GM18909 (cell line): Measurements from ENCODE around the gene IGFL1.
"Not testable (repeated sequence)": the region's sequence is repeated elsewhere in the genome, so short reads cannot be mapped to it uniquely, and the experiment has no call there.

ENCODE experiments used
- ATAC-seq: cut with Tn5 transposase; IDR thresholded peaks from one replicate; pipeline ENCODE4 v1.9.1; 2021; ENCODE audit warnings: mild to moderate bottlenecking; ENCODE audit not compliant: unreplicated experiment, poor library complexity

Gene IGFL1

GRCh38 chr19:46262684-46263296 lies 33.2 kb downstream of the IGFL1 start:
- ATAC-seq, result peak; percentile 61

- not testable (repeated sequence) for ATAC-seq
Observed at GRCh38 chr19:46264801-46265200, 35.3 kb downstream of the IGFL1 start.

GRCh38 chr19:46265217-46265828 lies 35.8 kb downstream of the IGFL1 start:
- ATAC-seq, result no peak

- ATAC-seq, result no peak
Observed at GRCh38 chr19:46269101-46269500, 39.6 kb downstream of the IGFL1 start.

GRCh38 chr19:46270521-46271256 lies 41.1 kb downstream of the IGFL1 start:
- ATAC-seq, result no peak

- no peak for ATAC-seq
Observed at GRCh38 chr19:46271481-46272197, 42.1 kb downstream of the IGFL1 start.

GRCh38 chr19:46273931-46274330 lies 44.4 kb downstream of the IGFL1 start:
- ATAC-seq, result not testable (repeated sequence)

- ATAC-seq, result no peak
Observed at GRCh38 chr19:46279177-46279576, 49.6 kb downstream of the IGFL1 start.
